Posterior cingulate gyrus (tissue), 11 donors: ENCODE results near the gene EGFLAM.

Experiments used
- DNase-seq, 10 donors: peaks; one replicate each; pipeline versions ENCODE4 v3.0.0 to v3.0.0-alpha.2; 2020 to 2021; ENCODE audit warnings: mixed read lengths in 3 of 10
- intact Hi-C: fragments of 100-400 bp; cut with DNase I; formaldehyde crosslinking; loops from one replicate; pipeline ENCODE4 v1.15.1; 2023

EGFLAM gene

GRCh38 chr5:38370358-38371100 is 112.2 kb downstream of the EGFLAM start:
- no peak for DNase-seq
- intact Hi-C loops: no loop called here

- intact Hi-C loops: no loop called here
- no peak for DNase-seq
Measured at GRCh38 chr5:38371596-38371995, 113.2 kb downstream of the EGFLAM start.

GRCh38 chr5:38373743-38374142 is 115.4 kb downstream of the EGFLAM start:
- no peak for DNase-seq
- intact Hi-C loops: no loop called here

- no peak for DNase-seq
- intact Hi-C loops: no loop called here
Measured at GRCh38 chr5:38375423-38375822, 117.1 kb downstream of the EGFLAM start.

- intact Hi-C loops: no loop called here
- DNase-seq: no peak
Measured at GRCh38 chr5:38376404-38376803, 118.0 kb downstream of the EGFLAM start.

- DNase-seq: no peak
- intact Hi-C loops: no loop called here
Measured at GRCh38 chr5:38378579-38378978, 120.2 kb downstream of the EGFLAM start.

GRCh38 chr5:38379350-38379937 is 121.1 kb downstream of the EGFLAM start:
- no peak for DNase-seq
- intact Hi-C loops: no loop called here

GRCh38 chr5:38380537-38380936 is 122.2 kb downstream of the EGFLAM start:
- intact Hi-C loops: no loop called here
- no peak for DNase-seq

- DNase-seq: no peak
- intact Hi-C loops: no loop called here
Measured at GRCh38 chr5:38381361-38381760, 123.0 kb downstream of the EGFLAM start.

- intact Hi-C loops: no loop called here
- peak; percentile 12 to 90 (median 56) for DNase-seq
Measured at GRCh38 chr5:38382898-38383297, 124.5 kb downstream of the EGFLAM start.

- DNase-seq: no peak
- intact Hi-C loops: no loop called here
Measured at GRCh38 chr5:38383701-38384100, 125.3 kb downstream of the EGFLAM start.

- DNase-seq: no peak
- intact Hi-C loops: no loop called here
Measured at GRCh38 chr5:38384396-38384795, 126.0 kb downstream of the EGFLAM start.

- intact Hi-C loops: no loop called here
- no peak for DNase-seq
Measured at GRCh38 chr5:38387161-38387560, 128.8 kb downstream of the EGFLAM start.

GRCh38 chr5:38393636-38394035 is 135.3 kb downstream of the EGFLAM start:
- intact Hi-C loops: no loop called here
- no peak for DNase-seq

GRCh38 chr5:38396766-38397165 is 138.4 kb downstream of the EGFLAM start:
- no peak for DNase-seq

GRCh38 chr5:38400365-38400764 is 142.0 kb downstream of the EGFLAM start:
- intact Hi-C loops: no loop called here
- no peak for DNase-seq

More at GRCh38 chr5:38396766-38397165, 138.4 kb downstream of the EGFLAM start:
- intact Hi-C loops: no loop called here

- intact Hi-C loops: no loop called here
- no peak for DNase-seq
Measured at GRCh38 chr5:38401145-38401544, 142.8 kb downstream of the EGFLAM start.

- DNase-seq: no peak
Measured at GRCh38 chr5:38403406-38403805, 145.0 kb downstream of the EGFLAM start.

GRCh38 chr5:38403877-38404635 is 145.7 kb downstream of the EGFLAM start:
- intact Hi-C loops: no loop called here
- no peak for DNase-seq

More at GRCh38 chr5:38403406-38403805, 145.0 kb downstream of the EGFLAM start:
- intact Hi-C loops: no loop called here

- no peak for DNase-seq
- intact Hi-C loops: no loop called here
Measured at GRCh38 chr5:38404667-38405276, 146.4 kb downstream of the EGFLAM start.
